Measurements from ENCODE around the gene TBK1.

- no peak for TF ChIP-seq CTCF (IDR thresholded peaks at IDR 0.05)
- no peak for TF ChIP-seq ZFX (IDR thresholded peaks at IDR 0.05; ENCODE audit: borderline replicate concordance)
These were observed 99.8 kb downstream of the TBK1 start for GRCh38 chr12:64551676-64552075.
